Naive thymus-derived CD4-positive, alpha-beta T cell (primary cell): Measurements from ENCODE around the gene UBXN10. TPM values are rescaled to one million over a fixed set of nuclear protein-coding genes. Genes with fewer than 3 reads are reported as not detected.

Experiments
- ATAC-seq: fragments of 150-1000 bp; cut with Tn5 transposase; 2 replicates; pipeline ENCODE4 v1.10.0; 2021; ENCODE audit warnings: mild to moderate bottlenecking, moderate library complexity
- CTCF ChIA-PET: fragments of 350-600 bp; sonication (Branson Sonifier 250); formaldehyde crosslinking; loops from one replicate; lab custom pipeline; 2021; ENCODE audit warnings: antibody characterized with exemption; lab: Charles Lee
- POLR2A ChIA-PET: fragments of 350-600 bp; sonication (Branson Sonifier 250); formaldehyde crosslinking; loops from one replicate; lab custom pipeline; 2021; ENCODE audit warnings: antibody characterized with exemption, inconsistent platforms; lab: Charles Lee
- DNase-seq, 9 donors: peaks; one replicate each; pipeline versions ENCODE4 v3.0.0 to v3.0.0-alpha.2; 2020 to 2022; ENCODE audit warnings: mixed read lengths in 1 of 9
- H3K27ac ChIP-seq: one replicate; pipeline ENCODE4 v1.7.0; 2013; ENCODE audit warnings: mild to moderate bottlenecking, low read depth, low read length, moderate library complexity
- H3K27me3 ChIP-seq, 2 donors: one replicate each; pipeline ENCODE4 v1.7.0; 2013; ENCODE audit warnings: low read length in 2 of 2, mild to moderate bottlenecking in 2 of 2, moderate library complexity in 2 of 2; ENCODE audit not compliant: control insufficient read depth in 2 of 2, insufficient read depth in 2 of 2
- H3K36me3 ChIP-seq, 3 experiments: 1 replicate in 2 of 3; 2 replicates in 1 of 3; pipeline ENCODE4 v1.7.0; 2013; ENCODE audit warnings: low read length in 3 of 3, mild to moderate bottlenecking in 3 of 3, moderate library complexity in 1 of 3; ENCODE audit not compliant: insufficient read depth in 3 of 3, control insufficient read depth in 2 of 3
- H3K4me1 ChIP-seq, 2 donors: one replicate each; pipeline ENCODE4 v1.7.0; 2013; ENCODE audit warnings: low read length in 2 of 2, mild to moderate bottlenecking in 2 of 2, moderate library complexity in 1 of 2; ENCODE audit not compliant: control insufficient read depth in 2 of 2, insufficient read depth in 2 of 2
- H3K4me3 ChIP-seq: 2 replicates; pipeline ENCODE4 v1.7.0; 2013; ENCODE audit warnings: mild to moderate bottlenecking, low read length
- H3K9me3 ChIP-seq, 3 experiments: 1 replicate in 2 of 3; 2 replicates in 1 of 3; pipeline ENCODE4 v1.7.0; 2013; ENCODE audit warnings: low read length in 3 of 3; ENCODE audit not compliant: control insufficient read depth in 2 of 3
- H3K27ac Mint-ChIP-seq, 9 donors: one replicate each; pipeline ENCODE4 v1.8.0; 2020 to 2022; ENCODE audit warnings: mixed read lengths in 9 of 9, mild to moderate bottlenecking in 8 of 9, moderate library complexity in 5 of 9, inconsistent platforms in 2 of 9
- H3K27me3 Mint-ChIP-seq, 5 donors: one replicate each; pipeline ENCODE4 v1.8.0; 2021 to 2022; ENCODE audit warnings: mixed read lengths in 5 of 5, mild to moderate bottlenecking in 1 of 5
- H3K36me3 Mint-ChIP-seq, 5 donors: one replicate each; pipeline ENCODE4 v1.8.0; 2020 to 2022; ENCODE audit warnings: mixed read lengths in 5 of 5, mild to moderate bottlenecking in 3 of 5, inconsistent platforms in 1 of 5
- H3K4me1 Mint-ChIP-seq, 7 donors: one replicate each; pipeline ENCODE4 v1.8.0; 2020 to 2022; ENCODE audit warnings: mixed read lengths in 7 of 7, mild to moderate bottlenecking in 3 of 7, inconsistent platforms in 1 of 7
- H3K4me3 Mint-ChIP-seq, 10 donors: one replicate each; pipeline ENCODE4 v1.8.0; 2020 to 2022; ENCODE audit warnings: mild to moderate bottlenecking in 10 of 10, mixed read lengths in 10 of 10, moderate library complexity in 6 of 10, inconsistent platforms in 2 of 10
- H3K9me3 Mint-ChIP-seq, 11 donors: one replicate each; pipeline ENCODE4 v1.8.0; 2020 to 2022; ENCODE audit warnings: mixed read lengths in 11 of 11, mild to moderate bottlenecking in 4 of 11, inconsistent platforms in 1 of 11, moderate library complexity in 1 of 11
- intact Hi-C, 2 donors: fragments of 100-400 bp; cut with micrococcal nuclease; formaldehyde crosslinking; loops; one replicate each; pipeline ENCODE4 v1.15.1; 2023
- polyA plus RNA-seq, 2 donors: library from polyadenylated mRNA; unstranded; fragments of 300-500 nt; fragmentation: Illumina TruSeq; gene quantifications; one replicate each; pipeline ENCODE4 v1.2.3, GENCODE V29; 2021
- total RNA-seq, 6 experiments: library from RNA in 5 of 6; stranded (reverse) in 5 of 6; gene quantifications; 1 replicate in 5 of 6; 2 replicates in 1 of 6; pipeline ENCODE4 v1.2.3 and lab custom pipeline; 2021 to 2026

The UBXN10 gene
- total and polyA plus RNA-seq, 7 experiments from 2014 or later = 0.03 to 1.1 (median 0.55) TPM; not detected in 3

DNA sequence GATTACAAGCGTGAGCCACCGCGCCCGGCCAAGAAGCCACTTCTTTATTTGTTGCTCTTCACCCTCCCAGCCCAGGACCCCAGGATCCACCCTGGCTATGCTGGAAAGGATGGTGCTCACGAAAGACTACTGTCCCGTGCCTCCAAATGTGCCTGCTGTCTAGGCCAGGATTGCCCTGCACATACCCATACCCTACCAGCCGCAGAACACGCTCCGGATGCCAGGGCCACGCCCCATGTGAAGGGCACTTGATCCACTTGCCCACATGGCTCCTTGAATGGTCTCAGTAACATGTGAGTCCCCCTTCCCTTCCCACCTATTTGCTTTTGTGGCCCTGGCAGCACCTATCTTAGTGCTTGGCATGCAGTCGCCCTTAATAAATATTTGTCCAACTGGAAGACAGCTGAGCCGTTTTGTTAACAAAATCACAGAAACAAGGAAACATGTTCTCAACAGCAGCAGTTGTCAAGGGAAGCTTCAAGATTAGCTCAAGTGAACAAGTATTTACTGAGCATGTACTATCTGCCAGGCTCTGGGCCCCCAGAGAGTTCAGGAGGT, 13.8 kb upstream of the UBXN10 start:
- Histone ChIP-seq H3K27ac (no peak overlapping the region), H3K4me1 (peaks cover 0 to 8% of the 10 kb centered on the region in 2 donors), H3K4me3 (no peak overlapping the region), H3K9me3 (no peaks in the 10 kb centered on the region), H3K36me3 (no peaks in the 10 kb centered on the region), H3K27me3 (no peaks in the 10 kb centered on the region)
- CTCF ChIA-PET = interaction anchor here (0.8 kb wide), 1 partner anchor 255 kb away, joined by 4 read pairs; no protein-coding TSS in a partner anchor
- no peaks in the 10 kb centered on the region for H3K27me3 Mint-ChIP-seq
- ATAC-seq (no peak), DNase-seq (no peak)
- intact Hi-C loops = no loop called here
- H3K9me3 Mint-ChIP-seq = peaks cover 0 to 1% (median 0%) of the 10 kb centered on the region in 11 donors
- peaks cover 0 to 3% (median 0%) of the 10 kb centered on the region in 5 donors for H3K36me3 Mint-ChIP-seq
- peaks cover 0 to 27% (median 20%) of the 10 kb centered on the region in 7 donors for H3K4me1 Mint-ChIP-seq
- H3K27ac Mint-ChIP-seq = peak overlapping the region in 1 of 9 donors; percentile 83
- POLR2A ChIA-PET = no interaction called here
- no peak overlapping the region for H3K4me3 Mint-ChIP-seq

DNA sequence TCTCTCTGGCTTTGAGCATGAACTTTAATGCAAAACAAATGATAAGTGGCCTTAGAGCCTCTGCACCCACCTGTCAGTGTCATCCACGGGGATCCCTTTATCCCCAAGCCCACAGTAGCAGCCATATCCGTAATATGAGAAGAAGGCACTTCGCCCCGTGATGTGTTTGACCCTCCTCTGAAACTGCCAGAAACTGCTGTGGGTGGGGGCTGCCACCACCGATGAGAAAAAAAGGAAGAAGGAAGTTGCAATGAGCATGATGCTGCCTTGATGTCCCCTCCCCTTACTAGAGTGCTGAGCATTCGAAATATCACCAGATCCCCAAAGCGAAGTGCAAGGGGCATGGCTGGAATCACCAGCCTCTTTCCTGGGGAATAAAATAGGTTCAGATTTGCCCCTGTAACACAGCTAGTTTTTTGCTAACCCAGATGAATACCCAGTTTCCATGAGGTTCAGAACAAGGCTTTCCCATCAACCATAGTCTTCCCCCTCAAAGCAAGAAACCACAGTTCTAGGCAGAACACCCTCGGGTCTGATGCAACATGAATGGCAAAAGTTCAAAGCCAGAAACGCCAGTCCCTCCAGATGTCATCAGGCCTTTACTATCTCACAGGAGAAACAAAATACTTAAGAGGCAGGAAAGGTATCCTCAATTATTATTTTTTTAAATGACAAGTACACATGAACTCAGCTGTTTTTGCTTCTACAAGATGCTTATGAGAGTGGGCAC, 10.8 kb upstream of the UBXN10 start:
- intact Hi-C loops = no loop called here
- Mint-ChIP-seq H3K27ac (peak overlapping the region in 1 of 9 donors; percentile 18), H3K9me3 (peaks cover 0 to 11% (median 0%) of the 10 kb centered on the region in 11 donors), H3K4me1 (peaks cover 10 to 29% (median 20%) of the 10 kb centered on the region in 7 donors), H3K36me3 (peaks cover 0 to 12% (median 0%) of the 10 kb centered on the region in 5 donors), H3K4me3 (peak overlapping the region in 1 of 10 donors; percentile 0), H3K27me3 (no peaks in the 10 kb centered on the region)
- DNase-seq (no peak), ATAC-seq (no peak)
- CTCF ChIA-PET = interaction anchor here (0.6 kb wide), 1 partner anchor 37 kb away, joined by 3 read pairs; no protein-coding TSS in a partner anchor
- Histone ChIP-seq H3K27ac (no peak overlapping the region), H3K4me1 (peaks cover 0 to 8% of the 10 kb centered on the region in 2 donors), H3K4me3 (no peak overlapping the region), H3K27me3 (no peaks in the 10 kb centered on the region), H3K36me3 (no peaks in the 10 kb centered on the region), H3K9me3 (no peaks in the 10 kb centered on the region)
- POLR2A ChIA-PET = no interaction called here

DNA sequence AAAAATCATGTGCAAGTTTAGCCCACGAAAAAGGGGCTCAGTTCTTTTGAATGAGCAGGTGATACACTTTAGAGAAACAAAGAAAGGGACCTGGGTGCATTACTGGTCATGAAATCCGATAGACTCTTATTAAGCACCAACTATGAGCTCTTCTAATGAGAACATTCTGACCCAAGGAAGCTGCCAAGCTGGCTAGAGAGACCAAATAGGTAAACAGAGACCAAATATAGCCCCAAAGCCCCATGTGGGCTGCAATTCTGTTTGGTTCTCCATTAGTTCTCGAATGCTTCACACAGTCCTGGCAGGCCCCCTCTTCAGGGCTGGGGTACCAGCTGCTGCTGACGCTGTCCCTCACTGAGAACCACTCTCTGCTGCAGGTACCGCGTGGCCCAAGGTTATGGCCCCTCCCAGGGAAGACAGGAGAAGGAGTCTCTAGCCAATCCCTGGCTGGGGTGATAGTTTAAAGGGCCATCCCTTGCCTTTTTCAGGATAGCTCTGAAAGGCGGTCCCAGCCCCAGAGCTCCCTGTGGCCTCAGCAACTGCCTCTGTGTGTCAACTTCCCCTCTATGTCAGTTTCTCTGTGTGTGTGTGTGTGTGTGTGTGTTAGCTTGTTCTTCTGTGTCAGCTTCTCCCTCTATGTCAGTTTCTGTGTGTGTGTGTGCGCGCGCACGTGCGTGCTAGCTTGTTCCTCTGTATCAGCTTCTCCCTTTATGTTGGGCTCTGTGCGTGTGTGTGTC, 7.1 kb upstream of the UBXN10 start:
- Mint-ChIP-seq H3K27me3 (no peaks in the 10 kb centered on the region), H3K27ac (peak overlapping the region in 3 of 9 donors; percentile 1 to 78 (median 64)), H3K36me3 (peaks cover 0 to 15% (median 0%) of the 10 kb centered on the region in 5 donors), H3K9me3 (peaks cover 0 to 12% (median 0%) of the 10 kb centered on the region in 11 donors), H3K4me1 (peaks cover 10 to 26% (median 17%) of the 10 kb centered on the region in 7 donors), H3K4me3 (no peak overlapping the region)
- Histone ChIP-seq H3K9me3 (no peaks in the 10 kb centered on the region), H3K36me3 (no peaks in the 10 kb centered on the region), H3K4me3 (no peak overlapping the region), H3K4me1 (no peaks in the 10 kb centered on the region), H3K27ac (no peak overlapping the region), H3K27me3 (no peaks in the 10 kb centered on the region)
- ATAC-seq (no peak), DNase-seq (no peak)
- intact Hi-C loops = no loop called here
- POLR2A ChIA-PET = no interaction called here
- CTCF ChIA-PET = interaction anchor here (0.8 to 2.5 kb wide), 3 partner anchors 16 to 26 kb away, joined by 3 to 9 read pairs (median 3); no protein-coding TSS in a partner anchor

DNA sequence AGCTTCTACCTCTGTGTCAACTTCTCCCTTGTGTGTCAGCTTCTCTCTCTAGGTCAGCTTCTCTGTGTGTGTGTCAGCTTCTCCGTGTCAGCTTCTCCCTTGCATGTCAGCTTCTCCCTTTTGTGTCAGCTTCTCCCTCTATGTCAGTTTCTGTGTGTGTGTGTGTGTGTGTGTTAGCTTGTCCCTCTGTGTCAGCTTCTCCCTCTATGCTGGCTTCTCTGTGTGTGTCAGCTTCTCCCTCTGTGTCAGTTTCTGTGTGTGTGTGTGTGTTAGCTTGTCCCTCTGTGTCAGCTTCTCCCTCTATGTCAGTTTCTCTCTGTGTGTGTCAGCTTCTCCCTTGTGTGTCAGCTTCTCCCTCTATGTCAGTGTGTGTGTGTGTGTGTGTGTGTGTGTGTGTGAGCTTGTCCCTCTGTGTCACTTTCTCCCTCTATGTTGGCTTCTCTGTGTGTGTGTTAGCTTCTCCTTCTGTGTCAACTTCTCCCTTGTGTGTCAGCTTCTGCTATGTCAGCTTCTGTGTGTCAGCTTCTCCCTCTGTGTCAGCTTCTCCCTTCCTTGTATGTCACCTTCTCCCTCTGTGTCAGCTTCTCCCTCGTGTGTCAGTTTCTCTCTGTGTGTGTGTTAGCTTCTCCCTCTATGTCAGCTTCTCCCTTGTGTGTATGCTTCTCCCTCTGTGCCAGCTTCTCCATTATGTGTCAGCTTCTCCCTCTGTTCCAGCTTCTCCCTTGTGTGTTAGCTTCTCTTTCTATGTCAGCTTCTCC, 6.3 kb upstream of the UBXN10 start:
- DNase-seq (no peak), ATAC-seq (no peak)
- H3K4me1 Mint-ChIP-seq = peaks cover 14 to 33% (median 24%) of the 10 kb centered on the region in 7 donors
- H3K9me3 Mint-ChIP-seq = peaks cover 0 to 12% (median 0%) of the 10 kb centered on the region in 11 donors
- H3K27ac Mint-ChIP-seq = peak overlapping the region in 3 of 9 donors; percentile 1 to 82 (median 78)
- H3K36me3 ChIP-seq = no peaks in the 10 kb centered on the region
- H3K4me1 ChIP-seq = peaks cover 0 to 1% of the 10 kb centered on the region in 2 donors
- peaks cover 0 to 2% (median 0%) of the 10 kb centered on the region in 5 donors for H3K27me3 Mint-ChIP-seq
- no peaks in the 10 kb centered on the region for H3K27me3 ChIP-seq
- intact Hi-C loops = loop anchor here in 1 of 2 donors (10.0 kb wide), 1 partner anchor 995 kb away; the partner anchor contains the start of gene EIF4G3
- H3K36me3 Mint-ChIP-seq = peaks cover 0 to 17% (median 0%) of the 10 kb centered on the region in 5 donors
- ChIA-PET CTCF (interaction anchor here (0.8 to 2.5 kb wide), 3 partner anchors 15 to 34 kb away, joined by 3 to 9 read pairs (median 3); no protein-coding TSS in a partner anchor), POLR2A (no interaction called here)
- H3K4me3 Mint-ChIP-seq = no peak overlapping the region
- no peak overlapping the region for H3K27ac ChIP-seq
- no peak overlapping the region for H3K4me3 ChIP-seq
- no peaks in the 10 kb centered on the region for H3K9me3 ChIP-seq

DNA sequence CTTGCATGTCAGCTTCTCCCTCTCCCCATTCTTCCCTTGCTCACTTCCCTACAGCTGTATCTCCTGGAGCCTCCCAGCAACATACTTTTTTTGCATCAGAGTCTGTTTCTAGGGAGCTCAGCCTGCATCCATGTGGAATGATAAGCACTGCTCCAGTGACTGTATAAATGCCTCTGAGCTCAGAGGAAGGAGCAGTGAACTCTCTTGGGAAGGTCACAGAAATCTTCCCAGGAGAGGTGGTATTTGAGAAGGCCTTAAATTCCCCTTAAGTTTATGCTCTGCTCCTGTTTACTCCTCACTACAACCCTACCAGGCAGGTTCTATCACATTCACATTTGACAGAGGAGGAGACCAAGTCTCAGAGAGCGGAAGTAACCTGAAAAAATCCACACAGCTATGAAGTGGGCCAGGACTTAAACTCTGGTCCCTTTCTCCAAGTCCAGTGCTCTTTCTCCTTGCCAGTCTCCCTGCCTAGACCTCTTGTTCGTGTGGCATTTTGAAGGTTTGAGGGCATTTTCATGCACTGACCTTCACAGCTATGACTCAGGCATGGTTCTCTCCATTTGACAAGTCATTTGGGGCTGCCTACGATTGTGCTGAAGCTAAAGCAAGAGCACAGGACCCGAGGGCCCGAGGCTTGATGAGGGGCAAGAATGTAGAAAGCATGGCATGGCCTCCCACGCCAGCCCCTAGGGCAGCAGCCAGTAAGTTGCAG, 5.6 kb upstream of the UBXN10 start:
- DNase-seq (no peak), ATAC-seq (no peak)
- POLR2A ChIA-PET = no interaction called here
- Mint-ChIP-seq H3K9me3 (peaks cover 0 to 12% (median 0%) of the 10 kb centered on the region in 11 donors), H3K36me3 (peaks cover 0 to 17% (median 0%) of the 10 kb centered on the region in 5 donors), H3K4me1 (peaks cover 17 to 35% (median 26%) of the 10 kb centered on the region in 7 donors), H3K27me3 (peaks cover 0 to 2% (median 0%) of the 10 kb centered on the region in 5 donors), H3K27ac (peak overlapping the region in 3 of 9 donors; percentile 20 to 82 (median 78)), H3K4me3 (no peak overlapping the region)
- no peaks in the 10 kb centered on the region for H3K27me3 ChIP-seq
- no peak overlapping the region for H3K27ac ChIP-seq
- no peak overlapping the region for H3K4me3 ChIP-seq
- no peaks in the 10 kb centered on the region for H3K36me3 ChIP-seq
- intact Hi-C loops = loop anchor here in 1 of 2 donors (10.0 kb wide), 1 partner anchor 995 kb away; the partner anchor contains the start of gene EIF4G3
- no peaks in the 10 kb centered on the region for H3K9me3 ChIP-seq
- CTCF ChIA-PET = interaction anchor here (1.0 to 2.5 kb wide), 2 partner anchors 14 to 33 kb away, joined by 3 to 9 read pairs; no protein-coding TSS in a partner anchor
- H3K4me1 ChIP-seq = peaks cover 0 to 8% of the 10 kb centered on the region in 2 donors
